ENCODE results near the gene SLC66A1.
"Not testable (repeated sequence)": the region's sequence is repeated elsewhere in the genome, so short reads cannot be mapped to it uniquely, and the experiment has no call there.

SLC66A1 gene

DNA sequence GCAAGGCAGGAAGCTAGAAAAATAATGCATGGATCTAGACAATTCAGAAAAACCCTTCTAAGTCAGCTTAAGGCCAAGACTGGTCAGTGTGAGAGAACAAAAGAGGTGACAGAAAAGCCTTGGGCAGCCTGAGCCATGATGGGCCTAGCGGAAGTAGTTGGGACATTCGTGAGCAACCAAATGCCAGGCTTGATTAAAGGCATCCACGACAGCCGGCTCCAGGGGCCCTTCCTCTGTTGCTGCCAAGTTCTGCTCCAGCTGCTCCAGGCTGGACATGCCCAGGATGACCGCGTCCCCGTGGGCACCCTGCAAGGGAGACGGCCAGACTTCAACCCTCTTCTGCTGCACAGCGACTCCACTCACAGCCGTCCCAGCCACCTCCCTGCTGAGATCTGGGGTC lies 8.0 kb upstream of the SLC66A1 start:
- not testable (repeated sequence) for H3K27ac ChIP-seq

DNA sequence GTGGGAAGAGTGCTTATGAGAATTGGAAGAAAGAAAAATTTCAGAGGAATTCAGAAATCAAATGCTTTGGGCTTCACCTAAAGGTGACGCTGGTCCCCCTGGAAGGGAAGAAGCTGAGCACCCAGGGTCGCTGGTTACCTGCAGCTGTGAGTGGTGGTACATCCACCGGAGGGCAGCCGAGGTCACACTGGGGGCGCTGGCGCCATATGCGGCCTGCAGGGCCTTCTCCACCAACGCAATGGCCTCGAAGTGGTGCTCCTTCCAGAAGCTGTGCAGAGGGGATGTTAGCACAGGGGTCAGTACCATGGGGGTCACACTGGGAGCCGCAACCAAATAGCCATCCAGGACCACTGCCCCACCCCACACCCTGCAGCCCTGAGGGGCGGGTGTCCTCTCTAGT lies 6.2 kb upstream of the SLC66A1 start:
- no peak overlapping the region for H3K27ac ChIP-seq
- DNase-seq (ENCODE audit: low read depth, low spot score) = no peak

More for the DNA sequence above, 8.0 kb upstream of the SLC66A1 start:
- not testable (repeated sequence) for DNase-seq (ENCODE audit: low read depth, low spot score)

DNA sequence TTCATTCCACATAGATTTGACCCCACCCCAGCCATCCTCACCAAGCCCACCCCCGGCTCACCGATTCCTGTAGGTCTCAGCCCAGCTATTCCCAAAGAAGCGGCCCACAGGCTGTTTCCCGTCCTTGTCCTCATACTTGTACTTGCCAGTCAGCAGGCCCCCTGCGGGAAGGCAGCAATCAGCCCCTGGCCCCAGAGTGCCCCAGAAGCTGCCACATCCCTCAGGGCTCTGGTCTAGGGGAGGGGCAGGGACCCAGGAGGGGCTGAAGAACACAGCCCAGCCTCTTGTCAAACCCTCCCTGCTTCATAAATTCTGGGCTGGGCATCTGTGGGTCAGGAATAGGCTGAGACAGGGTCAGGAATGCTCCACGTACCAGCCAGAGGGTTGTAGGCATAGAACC lies 5.2 kb upstream of the SLC66A1 start:
- DNase-seq (ENCODE audit: low read depth, low spot score) = no peak
- no peak overlapping the region for H3K27ac ChIP-seq

GRCh38 chr1:19307794-19308508 lies 4.2 kb upstream of the SLC66A1 start:
- H3K27ac ChIP-seq = no peak overlapping the region
- no peak for DNase-seq (ENCODE audit: low read depth, low spot score)

DNA sequence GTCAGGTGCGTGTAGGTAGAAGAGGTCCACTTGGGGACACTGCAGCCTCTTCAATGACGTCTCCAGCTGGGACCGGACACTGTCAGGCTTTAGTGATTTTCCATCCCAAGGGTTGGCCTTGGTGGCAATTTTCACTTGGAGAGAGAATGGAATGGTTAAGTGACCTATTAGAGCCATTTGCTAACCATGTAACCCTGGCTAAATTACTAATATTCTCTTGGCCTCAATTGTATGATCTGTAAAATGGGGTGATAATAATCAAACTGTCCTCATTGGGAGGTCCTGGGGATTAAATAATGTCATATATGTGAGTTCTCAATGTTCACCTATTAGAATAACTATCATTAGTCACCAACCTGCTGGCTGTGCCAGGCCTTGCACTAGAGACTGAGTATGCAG lies 3.6 kb upstream of the SLC66A1 start:
- H3K27ac ChIP-seq = no peak overlapping the region

DNA sequence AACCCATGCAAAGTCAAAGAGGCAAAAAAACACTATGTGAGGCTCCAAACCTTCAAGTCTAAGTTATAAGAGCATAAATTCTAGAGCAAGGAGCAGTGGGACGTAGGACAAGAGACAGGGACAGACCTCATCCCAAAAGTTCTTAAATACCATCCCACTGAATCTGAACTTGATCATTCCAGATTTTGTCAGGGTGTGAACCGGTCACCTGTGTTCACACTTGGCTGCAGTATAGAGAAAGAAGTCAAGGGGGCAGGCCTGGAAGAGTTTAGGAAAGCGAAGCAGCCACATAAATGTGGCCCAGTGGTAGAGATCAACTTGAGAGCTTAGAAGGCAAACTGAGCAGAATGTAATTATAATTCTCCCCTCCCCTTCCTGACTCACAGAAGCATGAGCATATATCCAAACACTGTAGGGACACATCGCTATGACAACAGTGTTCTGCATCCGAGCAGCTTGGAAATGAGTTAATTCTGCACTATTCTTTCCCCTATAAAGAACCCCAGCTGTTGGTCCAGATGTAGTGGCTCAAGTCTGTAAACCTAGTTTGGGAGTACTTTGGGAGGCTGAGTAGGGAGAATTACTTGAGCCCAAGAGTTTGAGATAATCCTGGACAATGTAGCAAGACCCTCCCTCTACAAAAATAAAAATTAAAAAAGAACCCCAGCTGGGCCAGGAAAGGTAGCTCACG lies 2.9 kb upstream of the SLC66A1 start:
- no peak overlapping the region for H3K27ac ChIP-seq
- no peak for DNase-seq (ENCODE audit: low read depth, low spot score)

More for the DNA sequence above, 3.6 kb upstream of the SLC66A1 start:
- DNase-seq (ENCODE audit: low read depth, low spot score) = no peak

DNA sequence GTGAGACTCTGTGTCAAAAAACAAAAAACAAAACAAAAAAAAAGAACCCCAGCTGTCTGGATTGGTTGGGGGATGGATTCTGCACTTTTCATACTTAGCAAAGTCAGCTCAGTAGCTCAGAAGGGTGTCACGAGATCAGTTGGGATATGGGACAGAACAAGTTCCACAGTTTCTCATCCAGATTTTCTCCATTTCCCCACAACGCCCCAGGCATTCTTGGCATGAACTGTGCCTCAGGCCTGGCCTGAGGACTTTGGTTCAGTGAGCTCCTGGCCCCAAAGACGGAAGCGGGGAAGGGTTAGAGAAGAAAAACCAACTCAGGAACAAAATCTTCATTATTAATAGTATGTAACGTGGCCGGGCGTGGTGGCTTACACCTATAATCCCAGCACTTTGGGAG lies 2.1 kb upstream of the SLC66A1 start:
- DNase-seq (ENCODE audit: low read depth, low spot score) = no peak
- H3K27ac ChIP-seq = no peak overlapping the region

GRCh38 chr1:19310720-19311502 lies 1.2 kb upstream of the SLC66A1 start:
- no peak overlapping the region for H3K27ac ChIP-seq
- DNase-seq (ENCODE audit: low read depth, low spot score) = no peak

- peak overlapping the region; percentile 68 for H3K27ac ChIP-seq
- no peak for DNase-seq (ENCODE audit: low read depth, low spot score)
Observed at GRCh38 chr1:19311503-19311930, 609 bp upstream of the SLC66A1 start.

DNA sequence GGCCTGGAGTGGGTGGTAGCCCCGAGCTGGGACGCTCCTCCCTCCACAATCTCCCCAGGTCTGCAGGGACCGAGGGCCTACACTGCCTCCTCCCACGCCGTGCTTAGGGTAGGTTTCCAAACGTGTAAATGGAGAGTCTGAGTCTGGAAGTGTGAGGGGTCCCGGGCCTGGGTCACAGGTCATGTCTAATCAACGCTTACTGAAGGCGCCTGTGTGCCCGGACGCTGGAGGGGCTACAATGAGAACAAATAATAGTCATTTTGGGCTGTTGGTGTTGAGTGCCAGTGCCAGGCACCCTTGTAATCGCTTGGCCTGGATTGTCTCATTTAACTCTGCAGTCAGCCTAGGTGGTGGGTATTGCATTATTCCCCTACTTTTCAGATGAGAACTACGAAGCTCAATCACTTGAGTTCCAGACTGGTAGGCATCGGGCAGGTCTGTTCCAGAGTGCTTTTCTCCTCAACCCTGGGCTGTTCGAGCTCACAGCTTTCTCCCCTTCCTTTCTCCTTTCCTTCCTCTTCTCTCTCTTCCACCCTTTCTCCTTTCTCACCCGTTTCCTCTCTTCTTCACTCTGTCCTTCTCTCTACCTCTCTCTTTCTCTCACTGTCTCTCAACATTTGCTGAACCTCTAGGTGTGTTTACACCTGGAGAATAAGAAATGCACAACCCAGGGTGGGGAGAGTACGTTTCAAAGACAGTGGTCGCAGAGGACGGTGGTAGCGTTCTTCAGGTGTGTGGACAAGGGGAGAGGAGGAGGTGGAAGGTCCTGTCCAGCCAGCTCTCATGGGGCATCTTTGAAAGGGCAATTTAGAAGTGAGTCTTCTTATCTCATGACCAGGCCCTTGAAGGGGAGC lies 883 bp downstream of the SLC66A1 start:
- peak overlapping the region; percentile 68 for H3K27ac ChIP-seq
- DNase-seq (ENCODE audit: low read depth, low spot score) = no peak

GRCh38 chr1:19313636-19313959 lies 1.5 kb downstream of the SLC66A1 start:
- peak overlapping the region; percentile 68 for H3K27ac ChIP-seq
- no peak for DNase-seq (ENCODE audit: low read depth, low spot score)

DNA sequence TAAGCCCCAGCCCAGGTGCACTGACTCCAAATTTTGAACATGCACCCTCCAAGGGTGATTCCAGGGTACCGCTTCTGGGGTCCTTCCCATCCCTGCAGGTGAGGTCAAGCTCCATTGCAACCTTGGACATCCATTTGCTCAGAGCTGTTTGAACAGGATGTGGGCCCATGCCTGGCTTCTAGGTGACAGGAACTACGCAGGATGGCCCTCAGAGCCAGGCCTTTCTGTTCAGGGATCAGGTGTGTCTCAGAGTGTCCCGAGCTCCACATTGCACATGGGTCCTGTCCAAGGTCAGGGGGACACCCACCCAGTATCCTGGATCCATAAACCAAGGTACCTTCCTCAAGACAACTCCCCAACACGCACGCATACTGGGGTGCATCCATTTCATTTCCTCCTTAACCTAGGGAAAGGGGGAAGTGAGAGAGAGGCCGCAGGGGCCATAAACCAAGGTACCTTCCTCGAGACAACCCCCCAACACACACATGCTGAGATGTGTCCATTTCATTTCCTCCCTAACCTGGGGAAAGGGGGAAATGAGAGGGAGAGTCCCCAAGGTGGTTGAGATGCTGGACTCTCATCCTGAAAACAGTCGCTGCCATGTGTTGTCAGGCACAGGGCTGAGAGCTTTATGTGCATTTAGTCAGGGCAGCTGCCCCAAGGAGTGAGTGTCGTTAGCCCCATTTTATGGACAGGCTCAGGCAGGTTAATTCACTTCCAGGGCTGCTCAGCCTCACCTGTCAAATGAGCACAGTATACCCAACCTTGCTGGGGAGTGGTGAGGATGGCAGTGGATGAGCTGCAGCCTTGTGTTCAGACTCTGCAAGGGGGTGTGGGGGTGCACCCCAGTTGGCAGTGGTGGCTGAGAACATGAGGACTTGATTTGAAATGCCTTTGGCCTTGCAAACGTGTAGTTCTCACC lies 2.1 kb downstream of the SLC66A1 start:
- H3K27ac ChIP-seq = peak overlapping the region; percentile 68
- DNase-seq (ENCODE audit: low read depth, low spot score) = no peak

- no peak for DNase-seq (ENCODE audit: low read depth, low spot score)
- H3K27ac ChIP-seq = peak overlapping the region; percentile 68
Observed at GRCh38 chr1:19315378-19316198, 3.5 kb downstream of the SLC66A1 start.

- H3K27ac ChIP-seq = no peak overlapping the region
- no peak for DNase-seq (ENCODE audit: low read depth, low spot score)
Observed at GRCh38 chr1:19317126-19317910, 5.2 kb downstream of the SLC66A1 start.

DNA sequence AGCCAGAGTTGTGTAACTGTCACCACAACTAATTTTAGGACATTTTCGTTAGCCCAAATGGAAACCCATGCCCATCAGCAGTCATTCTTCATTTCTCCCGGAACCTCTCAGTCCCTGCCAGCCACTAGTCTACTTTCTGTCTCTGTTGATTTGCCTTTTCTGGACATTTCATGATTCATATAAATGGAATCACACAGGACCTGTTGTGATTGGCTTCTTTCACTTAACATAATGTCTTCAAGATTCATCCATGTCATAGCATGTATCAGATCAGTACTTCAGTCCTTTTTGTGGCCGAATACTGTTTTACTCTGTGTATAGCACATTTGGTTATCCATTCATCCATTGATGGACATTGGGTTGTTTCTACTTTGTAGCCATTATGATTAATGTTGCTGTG lies 7.1 kb downstream of the SLC66A1 start:
- no peak for DNase-seq (ENCODE audit: low read depth, low spot score)
- H3K27ac ChIP-seq = no peak overlapping the region

GRCh38 chr1:19321071-19321470 lies 8.9 kb downstream of the SLC66A1 start:
- DNase-seq (ENCODE audit: low read depth, low spot score) = no peak
- H3K27ac ChIP-seq = no peak overlapping the region

GRCh38 chr1:19322481-19322880 lies 10.4 kb downstream of the SLC66A1 start:
- no peak for DNase-seq (ENCODE audit: low read depth, low spot score)

More at GRCh38 chr1:19322481-19322880, 10.4 kb downstream of the SLC66A1 start:
- no peak overlapping the region for H3K27ac ChIP-seq
